Choroid plexus epithelial cell (primary cell): ENCODE measurements around the gene DPYSL5.

Source experiments
- DNase-seq: peaks from one replicate; pipeline ENCODE4 v3.0.0-alpha.2; 2010; ENCODE audit warnings: low read depth
- H3K4me3 ChIP-seq: 2 replicates; pipeline ENCODE4 v1.5.1; 2011; ENCODE audit warnings: low read depth, mild to moderate bottlenecking, control low read depth, low read length, moderate library complexity
- TF ChIP-seq, protein P1 (sequence below): conservative IDR thresholded peaks from 2 replicates; pipeline ENCODE4 v1.5.1; 2011; ENCODE audit warnings: low read depth, mild to moderate bottlenecking, control low read depth, inconsistent platforms, low read length, moderate library complexity

Gene DPYSL5, protein sequence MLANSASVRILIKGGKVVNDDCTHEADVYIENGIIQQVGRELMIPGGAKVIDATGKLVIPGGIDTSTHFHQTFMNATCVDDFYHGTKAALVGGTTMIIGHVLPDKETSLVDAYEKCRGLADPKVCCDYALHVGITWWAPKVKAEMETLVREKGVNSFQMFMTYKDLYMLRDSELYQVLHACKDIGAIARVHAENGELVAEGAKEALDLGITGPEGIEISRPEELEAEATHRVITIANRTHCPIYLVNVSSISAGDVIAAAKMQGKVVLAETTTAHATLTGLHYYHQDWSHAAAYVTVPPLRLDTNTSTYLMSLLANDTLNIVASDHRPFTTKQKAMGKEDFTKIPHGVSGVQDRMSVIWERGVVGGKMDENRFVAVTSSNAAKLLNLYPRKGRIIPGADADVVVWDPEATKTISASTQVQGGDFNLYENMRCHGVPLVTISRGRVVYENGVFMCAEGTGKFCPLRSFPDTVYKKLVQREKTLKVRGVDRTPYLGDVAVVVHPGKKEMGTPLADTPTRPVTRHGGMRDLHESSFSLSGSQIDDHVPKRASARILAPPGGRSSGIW

DNA sequence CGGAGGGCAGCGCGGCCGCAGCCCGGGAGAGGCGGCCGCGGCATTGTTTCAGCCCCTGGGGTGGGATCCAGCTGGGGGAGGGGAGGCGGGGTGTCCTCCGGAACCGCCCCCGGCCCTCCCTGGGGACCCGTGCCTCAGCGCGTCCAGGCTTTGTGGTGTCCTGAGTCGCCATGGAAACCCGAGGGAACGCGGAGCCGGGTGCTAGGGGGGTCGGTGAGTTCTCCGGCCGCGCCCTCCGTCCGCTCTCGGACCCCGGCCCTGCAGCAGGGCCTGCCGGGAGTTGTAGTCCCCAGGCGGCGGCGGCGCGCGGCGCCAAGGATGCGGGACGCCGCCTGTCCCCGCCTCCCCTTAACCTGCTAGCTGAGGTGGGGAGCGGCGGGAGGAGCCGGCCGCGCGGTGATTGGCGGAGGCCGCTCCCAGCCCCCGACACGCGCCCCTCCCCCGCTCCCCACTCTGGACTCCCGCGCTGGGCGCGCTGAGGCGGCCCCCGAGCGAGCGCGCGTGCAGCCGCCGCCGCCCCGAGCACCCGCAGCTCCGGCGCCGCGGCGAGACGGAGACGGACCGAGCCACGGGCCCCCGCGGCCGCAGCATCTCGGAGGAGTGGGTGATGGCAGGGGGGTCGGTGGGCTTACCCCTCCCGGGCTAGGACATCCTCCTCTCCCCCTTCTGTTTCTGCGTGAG is at the start of gene DPYSL5:
TSS of gene DPYSL5 (plus strand) at position 478 of the 681 bp plus-strand sequence. CDS start 50,368 bp downstream, outside the sequence.
- no peak within 1 kb of the TSS for H3K4me3 ChIP-seq
- DNase-seq, result no peak
- TF ChIP-seq, protein P1, sequence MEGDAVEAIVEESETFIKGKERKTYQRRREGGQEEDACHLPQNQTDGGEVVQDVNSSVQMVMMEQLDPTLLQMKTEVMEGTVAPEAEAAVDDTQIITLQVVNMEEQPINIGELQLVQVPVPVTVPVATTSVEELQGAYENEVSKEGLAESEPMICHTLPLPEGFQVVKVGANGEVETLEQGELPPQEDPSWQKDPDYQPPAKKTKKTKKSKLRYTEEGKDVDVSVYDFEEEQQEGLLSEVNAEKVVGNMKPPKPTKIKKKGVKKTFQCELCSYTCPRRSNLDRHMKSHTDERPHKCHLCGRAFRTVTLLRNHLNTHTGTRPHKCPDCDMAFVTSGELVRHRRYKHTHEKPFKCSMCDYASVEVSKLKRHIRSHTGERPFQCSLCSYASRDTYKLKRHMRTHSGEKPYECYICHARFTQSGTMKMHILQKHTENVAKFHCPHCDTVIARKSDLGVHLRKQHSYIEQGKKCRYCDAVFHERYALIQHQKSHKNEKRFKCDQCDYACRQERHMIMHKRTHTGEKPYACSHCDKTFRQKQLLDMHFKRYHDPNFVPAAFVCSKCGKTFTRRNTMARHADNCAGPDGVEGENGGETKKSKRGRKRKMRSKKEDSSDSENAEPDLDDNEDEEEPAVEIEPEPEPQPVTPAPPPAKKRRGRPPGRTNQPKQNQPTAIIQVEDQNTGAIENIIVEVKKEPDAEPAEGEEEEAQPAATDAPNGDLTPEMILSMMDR, result no peak

DNA sequence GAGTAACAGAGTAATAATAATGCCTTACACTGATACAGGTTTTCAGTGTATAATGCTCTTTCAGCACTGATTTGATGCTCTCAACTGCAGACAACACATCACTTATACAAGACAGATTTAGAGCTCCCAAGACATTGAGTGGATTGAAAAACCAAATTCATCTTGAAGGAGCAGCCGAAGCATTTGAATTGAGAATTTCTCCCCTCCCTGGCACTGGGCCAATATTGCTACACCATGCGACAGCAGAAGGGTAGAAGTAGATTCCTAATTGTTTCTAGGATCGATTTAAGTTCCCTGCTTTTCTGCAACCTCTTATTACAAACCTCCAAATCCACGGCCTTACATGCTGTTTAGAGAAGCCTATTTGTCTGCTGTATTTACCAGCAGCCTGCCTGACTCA is 46.6 kb upstream of the DPYSL5 start:
- no peak for DNase-seq
- no peak overlapping the region for H3K4me3 ChIP-seq
- TF ChIP-seq, protein P1, result no peak

DNA sequence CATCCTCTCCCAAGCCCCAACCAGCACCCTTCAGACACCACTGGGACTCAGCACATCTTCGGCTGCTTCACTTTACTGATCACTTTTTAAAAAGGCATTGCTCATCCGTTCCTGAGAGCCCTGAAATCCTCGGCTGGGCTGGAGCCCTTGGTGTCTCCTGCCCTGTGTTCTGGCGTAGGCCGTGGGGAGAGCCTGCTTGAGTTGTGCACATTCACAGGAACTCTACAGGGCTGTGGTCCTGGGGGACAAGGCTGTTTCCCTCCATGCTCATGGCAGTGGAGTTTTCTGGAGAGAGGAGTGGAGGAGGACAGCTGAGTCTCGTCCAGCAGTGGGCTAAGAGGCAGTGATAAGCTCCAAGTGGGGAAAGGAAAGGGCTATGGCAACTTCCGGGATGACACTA is 46.1 kb upstream of the DPYSL5 start:
- DNase-seq, result no peak
- H3K4me3 ChIP-seq, result no peak overlapping the region
- TF ChIP-seq, protein P1, result no peak

DNA sequence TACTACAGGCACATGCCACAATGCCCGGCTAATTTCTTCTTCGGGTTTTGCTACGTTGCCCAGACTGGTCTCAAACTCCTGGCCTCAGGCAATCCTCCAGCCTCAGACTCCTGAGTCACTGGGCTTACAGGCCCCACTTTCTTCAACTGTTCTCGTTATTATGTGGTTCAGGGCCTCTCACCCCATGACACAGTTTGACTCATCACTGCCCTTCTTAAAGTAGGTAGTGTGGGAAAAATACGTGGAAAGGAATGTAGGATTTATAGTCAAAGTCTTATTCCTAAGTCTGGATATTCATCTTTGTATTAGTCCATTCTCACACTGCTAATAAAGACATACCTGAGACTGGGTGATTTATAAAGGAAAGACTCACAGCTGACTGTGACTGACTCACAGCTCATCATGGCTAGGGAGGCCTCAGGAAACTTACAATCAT is 42.7 kb upstream of the DPYSL5 start:
- DNase-seq, result peak; percentile 61
- no peak overlapping the region for H3K4me3 ChIP-seq
- TF ChIP-seq, protein P1, result no peak

DNA sequence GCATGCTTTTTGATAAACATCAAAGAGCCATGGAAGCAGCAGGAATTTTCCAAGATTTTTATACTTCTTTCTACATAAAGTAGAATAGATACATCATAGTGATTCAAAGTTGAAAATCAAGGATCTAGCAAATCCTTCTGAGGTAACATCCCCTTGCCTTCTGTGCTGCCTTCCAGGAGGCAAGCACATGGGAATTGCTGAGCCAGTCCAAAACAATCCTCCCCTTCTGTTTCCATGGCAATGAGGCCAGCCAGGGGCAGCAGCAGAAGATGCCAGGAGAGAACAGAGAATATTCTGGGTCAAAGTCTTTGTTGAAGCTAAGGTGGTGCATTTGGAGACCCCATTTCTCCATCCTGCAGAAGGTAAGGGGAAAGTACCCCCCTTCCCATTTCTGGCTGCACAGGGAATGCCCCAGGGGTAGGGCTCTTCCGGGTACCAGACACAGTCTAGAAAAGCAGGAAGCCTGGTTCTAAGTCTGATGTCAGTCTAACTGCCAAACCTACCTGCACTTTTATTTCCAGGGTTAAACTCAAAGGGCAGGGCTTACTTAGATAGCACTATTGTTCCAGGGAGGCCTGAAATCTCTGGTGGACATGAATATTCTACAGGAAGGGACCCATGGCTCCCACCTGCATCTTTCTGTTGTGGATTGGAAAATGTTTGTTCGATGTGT is 40.0 kb upstream of the DPYSL5 start:
- peak; percentile 45 for DNase-seq
- TF ChIP-seq, protein P1, result no peak
- no peak overlapping the region for H3K4me3 ChIP-seq

DNA sequence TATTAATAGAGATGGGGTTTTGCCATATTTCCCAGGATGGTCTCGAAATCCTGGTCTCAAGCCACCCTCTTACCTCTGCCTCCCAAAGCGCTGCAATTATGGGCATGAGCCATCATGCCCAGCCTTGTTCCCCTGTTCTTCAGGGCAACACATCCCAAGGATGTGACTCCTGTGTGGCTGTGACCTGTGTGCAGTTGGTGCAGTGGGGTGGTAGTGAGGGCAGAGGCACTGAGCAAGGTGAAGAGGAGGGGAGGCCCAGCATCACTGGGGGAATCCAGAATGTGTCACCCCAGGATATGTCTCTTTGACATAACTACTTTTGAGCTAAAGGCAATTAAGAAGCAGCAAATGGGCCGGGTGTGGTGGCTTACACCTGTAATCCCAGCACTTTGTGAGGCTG is 38.7 kb upstream of the DPYSL5 start:
- TF ChIP-seq, protein P1, result no peak
- no peak for DNase-seq

More for the DNA sequence above, 38.7 kb upstream of the DPYSL5 start:
- no peak overlapping the region for H3K4me3 ChIP-seq
